ENCODE data around the gene B4GALNT4. TPM values are rescaled to one million over a fixed set of nuclear protein-coding genes. Genes with fewer than 3 reads are reported as not detected.

Gene B4GALNT4
- total and polyA plus RNA-seq, 2 of the 8 experiments (the other 6 are each of a cell fraction or from before 2014, with no cell fraction given) = 40.9 to 76.3 TPM

GRCh38 chr11:370070-370941 is 1.0 kb downstream of the B4GALNT4 start (continued):
- TF ChIP-seq, protein P1, sequence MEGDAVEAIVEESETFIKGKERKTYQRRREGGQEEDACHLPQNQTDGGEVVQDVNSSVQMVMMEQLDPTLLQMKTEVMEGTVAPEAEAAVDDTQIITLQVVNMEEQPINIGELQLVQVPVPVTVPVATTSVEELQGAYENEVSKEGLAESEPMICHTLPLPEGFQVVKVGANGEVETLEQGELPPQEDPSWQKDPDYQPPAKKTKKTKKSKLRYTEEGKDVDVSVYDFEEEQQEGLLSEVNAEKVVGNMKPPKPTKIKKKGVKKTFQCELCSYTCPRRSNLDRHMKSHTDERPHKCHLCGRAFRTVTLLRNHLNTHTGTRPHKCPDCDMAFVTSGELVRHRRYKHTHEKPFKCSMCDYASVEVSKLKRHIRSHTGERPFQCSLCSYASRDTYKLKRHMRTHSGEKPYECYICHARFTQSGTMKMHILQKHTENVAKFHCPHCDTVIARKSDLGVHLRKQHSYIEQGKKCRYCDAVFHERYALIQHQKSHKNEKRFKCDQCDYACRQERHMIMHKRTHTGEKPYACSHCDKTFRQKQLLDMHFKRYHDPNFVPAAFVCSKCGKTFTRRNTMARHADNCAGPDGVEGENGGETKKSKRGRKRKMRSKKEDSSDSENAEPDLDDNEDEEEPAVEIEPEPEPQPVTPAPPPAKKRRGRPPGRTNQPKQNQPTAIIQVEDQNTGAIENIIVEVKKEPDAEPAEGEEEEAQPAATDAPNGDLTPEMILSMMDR (IDR thresholded peaks at IDR 0.05; ENCODE audit: control extremely low read depth in 1 of 3, insufficient read depth in 1 of 3, low read depth in 1 of 3, low read length in 3 of 3) = peak in 1 of 3 experiments; percentile 6; a peak in 1 of 4 replicates
- TF ChIP-seq JUN (IDR thresholded peaks at IDR 0.05; ENCODE audit: low read depth, low read length) (no peak), KDM5A (IDR thresholded peaks at IDR 0.05; ENCODE audit: low read length) (no peak)

Data from H1 (cell line).